WTC11 (cell line): ENCODE measurements around the gene C4orf50. TPM values are rescaled to one million over a fixed set of nuclear protein-coding genes. Genes with fewer than 3 reads are reported as not detected.
A peak's percentile ranks its signal among the peaks of the same experiment; 100 is the strongest.

Source experiments
- ATAC-seq: fragments of 200-7000 bp; cut with Tn5 transposase; 2 replicates; pipeline ENCODE4 v1.10.0; 2021; ENCODE audit warnings: mild to moderate bottlenecking, moderate library complexity
- CTCF ChIA-PET: fragments of 300-600 bp; sonication (Branson Sonifier 250); formaldehyde crosslinking; loops from one replicate; lab custom pipeline; 2021; ENCODE audit warnings: antibody characterized with exemption; lab: Charles Lee
- POLR2A ChIA-PET: fragments of 350-600 bp; sonication (Branson Sonifier 250); formaldehyde crosslinking; loops from one replicate; lab custom pipeline; 2021; ENCODE audit warnings: antibody characterized with exemption; lab: Charles Lee
- DNase-seq: peaks from one replicate; pipeline ENCODE4 v3.0.0; 2021; ENCODE audit warnings: low spot score
- H3K27ac Mint-ChIP-seq: 2 replicates; pipeline ENCODE4 v1.8.0; 2021; ENCODE audit warnings: mixed read lengths
- H3K27me3 Mint-ChIP-seq: 2 replicates; pipeline ENCODE4 v1.8.0; 2021; ENCODE audit warnings: low read depth, mild to moderate bottlenecking, moderate library complexity, mixed read lengths
- H3K36me3 Mint-ChIP-seq: 2 replicates; pipeline ENCODE4 v1.8.0; 2021; ENCODE audit warnings: mixed read lengths
- H3K4me1 Mint-ChIP-seq: 2 replicates; pipeline ENCODE4 v1.8.0; 2022; ENCODE audit warnings: mixed read lengths
- H3K4me3 Mint-ChIP-seq: 2 replicates; pipeline ENCODE4 v1.8.0; 2021; ENCODE audit warnings: mild to moderate bottlenecking, moderate library complexity, mixed read lengths
- H3K9me3 Mint-ChIP-seq: 2 replicates; pipeline ENCODE4 v1.8.0; 2021; ENCODE audit warnings: mixed read lengths
- AFF4 ChIP-seq: sonication (generic); formaldehyde crosslinking; IDR thresholded peaks from 2 replicates; pipeline ENCODE4 v1.8.1; 2023; ENCODE audit warnings: mild to moderate bottlenecking, missing genetic modification reagents, borderline replicate concordance
- AR ChIP-seq: fragments of 250-450 bp; sonication (Bioruptor Pico); IDR thresholded peaks from 2 replicates; pipeline ENCODE4 v1.9.0; 2021; ENCODE audit warnings: mild to moderate bottlenecking
- ARID4B ChIP-seq: sonication (generic); formaldehyde crosslinking; IDR thresholded peaks from 2 replicates; pipeline ENCODE4 v1.8.0; 2023; ENCODE audit warnings: missing genetic modification reagents, mild to moderate bottlenecking, borderline replicate concordance
- ATF2 ChIP-seq: sonication (generic); formaldehyde crosslinking; IDR thresholded peaks from 2 replicates; pipeline ENCODE4 v1.8.1; 2022; ENCODE audit warnings: low read depth, missing genetic modification reagents, borderline replicate concordance
- CREB1 ChIP-seq: sonication (generic); formaldehyde crosslinking; IDR thresholded peaks from 2 replicates; pipeline ENCODE4 v1.8.0; 2023; ENCODE audit warnings: mild to moderate bottlenecking, missing genetic modification reagents
- ESRRA ChIP-seq: sonication (generic); formaldehyde crosslinking; IDR thresholded peaks from 2 replicates; pipeline ENCODE4 v1.8.1; 2022; ENCODE audit warnings: mild to moderate bottlenecking, missing genetic modification reagents, borderline replicate concordance
- FOXK1 ChIP-seq: sonication (generic); formaldehyde crosslinking; IDR thresholded peaks from 2 replicates; pipeline ENCODE4 v1.8.0; 2022; ENCODE audit warnings: mild to moderate bottlenecking, moderate library complexity, missing genetic modification reagents
- KAT7 ChIP-seq: sonication (generic); formaldehyde crosslinking; IDR thresholded peaks from 2 replicates; pipeline ENCODE4 v1.8.1; 2023; ENCODE audit warnings: missing genetic modification reagents, mild to moderate bottlenecking, borderline replicate concordance
- MXD4 ChIP-seq: fragments of 250-450 bp; sonication (Bioruptor Pico); IDR thresholded peaks from 2 replicates; pipeline ENCODE4 v1.8.0; 2021; ENCODE audit warnings: mild to moderate bottlenecking, moderate library complexity, borderline replicate concordance
- NFE2L1 ChIP-seq: sonication (generic); formaldehyde crosslinking; IDR thresholded peaks from 2 replicates; pipeline ENCODE4 v1.8.1; 2023; ENCODE audit warnings: missing genetic modification reagents
- RORB ChIP-seq: fragments of 250-450 bp; sonication (Bioruptor Pico); IDR thresholded peaks from 2 replicates; pipeline ENCODE4 v1.9.0; 2021; ENCODE audit warnings: mild to moderate bottlenecking
- TEAD4 ChIP-seq: sonication (generic); formaldehyde crosslinking; IDR thresholded peaks from 2 replicates; pipeline ENCODE4 v1.8.0; 2022; ENCODE audit warnings: mild to moderate bottlenecking, missing genetic modification reagents
- ZBTB43 ChIP-seq: sonication (generic); formaldehyde crosslinking; IDR thresholded peaks from 2 replicates; pipeline ENCODE4 v1.8.1; 2023; ENCODE audit warnings: mild to moderate bottlenecking, missing genetic modification reagents
- ZNF219 ChIP-seq: sonication (generic); formaldehyde crosslinking; IDR thresholded peaks from 2 replicates; pipeline ENCODE4 v1.8.0; 2023; ENCODE audit warnings: missing genetic modification reagents, mild to moderate bottlenecking, borderline replicate concordance
- ZNF317 ChIP-seq: sonication (generic); formaldehyde crosslinking; IDR thresholded peaks from 2 replicates; pipeline ENCODE4 v1.8.1; 2023; ENCODE audit warnings: low read depth, mild to moderate bottlenecking, moderate library complexity, missing genetic modification reagents, borderline replicate concordance
- ZSCAN18 ChIP-seq: fragments of 250-450 bp; sonication (Bioruptor Pico); IDR thresholded peaks from 2 replicates; pipeline ENCODE4 v2.1.2; 2022; ENCODE audit warnings: mild to moderate bottlenecking, moderate library complexity
- total RNA-seq: library from RNA; stranded (reverse); gene quantifications from 3 replicates; pipeline ENCODE4 v1.2.3, GENCODE V29; 2021

Gene C4orf50
- total RNA-seq, 1 experiment from 2014 or later, result 0.17 TPM

GRCh38 chr4:6047130-6047673, 29.0 kb upstream of the C4orf50 start:
- no peak overlapping the region for H3K4me3 Mint-ChIP-seq
- no peaks in the 10 kb centered on the region for H3K9me3 Mint-ChIP-seq
- no peak for TF ChIP-seq KAT7 (CRISPR knock-in tag)
- TF ChIP-seq NFE2L1 (CRISPR knock-in tag), result no peak
- no peak for TF ChIP-seq TEAD4
- no peak for TF ChIP-seq AFF4 (CRISPR knock-in tag)
- no peak for TF ChIP-seq RORB (CRISPR knock-in tag)
- no peak for TF ChIP-seq ZSCAN18 (CRISPR knock-in tag)
- TF ChIP-seq ARID4B, result no peak
- no peak for TF ChIP-seq AR (CRISPR knock-in tag)
- TF ChIP-seq ZNF317 (CRISPR knock-in tag), result no peak
- no peak for TF ChIP-seq MXD4 (CRISPR knock-in tag)
- no peak for TF ChIP-seq ZNF219 (CRISPR knock-in tag)
- no peak for TF ChIP-seq ESRRA (CRISPR knock-in tag)
- no peak for TF ChIP-seq ZBTB43 (CRISPR knock-in tag)
- no peak for TF ChIP-seq CREB1 (CRISPR knock-in tag)
- no peak for TF ChIP-seq ATF2 (CRISPR knock-in tag)
- no peak for TF ChIP-seq FOXK1 (CRISPR knock-in tag)
- H3K36me3 Mint-ChIP-seq, result no peaks in the 10 kb centered on the region
- peak; percentile 46 for ATAC-seq
- CTCF ChIA-PET, result interaction anchor here (0.5 to 1.4 kb wide), 6 partner anchors 22 to 49 kb away, joined by 3 to 6 read pairs (median 4); no protein-coding TSS in a partner anchor
- 0 out of 2 replicates have a peak, but pooled peaks cover 3% of the 10 kb centered on the region for H3K4me1 Mint-ChIP-seq
- H3K27me3 Mint-ChIP-seq, result no peaks in the 10 kb centered on the region
- peak; percentile 39 for DNase-seq
- no peak overlapping the region for H3K27ac Mint-ChIP-seq
- POLR2A ChIA-PET, result no interaction called here
